ENCODE measurements around the gene IMPA2. TPM values are rescaled to one million over a fixed set of nuclear protein-coding genes. Genes with fewer than 3 reads are reported as not detected.
"Not testable (repeated sequence)": the region's sequence is repeated elsewhere in the genome, so short reads cannot be mapped to it uniquely, and the experiment has no call there.

The IMPA2 gene
- polyA plus RNA-seq, 1 donor, result 34.8 TPM

DNA sequence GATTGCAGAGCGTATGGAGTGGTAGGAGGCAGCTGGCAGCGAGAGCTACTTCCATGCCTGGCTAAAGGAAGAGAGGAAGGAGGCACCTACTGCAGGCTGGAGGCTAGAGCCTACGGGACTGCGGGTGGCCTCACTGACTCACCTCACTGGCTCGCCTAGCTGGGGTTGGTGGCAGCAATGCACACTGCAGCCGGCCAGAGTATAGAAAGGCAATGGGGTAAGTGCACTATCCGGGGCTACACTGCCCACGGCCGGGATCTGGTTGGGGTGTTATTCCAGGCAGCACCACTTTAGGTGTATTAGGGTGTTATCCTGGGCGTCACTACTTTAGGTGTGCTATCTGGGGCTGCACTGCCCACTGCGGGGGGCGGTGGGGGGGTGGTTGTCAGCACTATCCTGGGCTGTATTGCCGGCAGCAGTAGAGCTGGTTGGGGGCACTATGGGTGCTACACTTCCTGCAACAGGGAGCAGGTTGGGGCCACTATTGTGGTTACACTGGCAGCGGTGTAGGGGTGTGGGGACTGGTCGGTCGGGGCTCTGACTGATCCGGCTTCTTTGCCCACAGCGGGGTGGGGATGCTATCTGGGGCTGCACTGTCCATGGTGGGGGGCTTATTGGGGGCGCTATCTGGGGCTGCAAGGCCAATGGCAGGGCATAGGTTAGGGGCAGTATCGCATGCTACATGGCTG, 79.0 kb downstream of the IMPA2 start:
- no CpG with 5 or more reads among the region's 20 CpGs for WGBS (ENCODE audit: insufficient coverage, low lambda C conversion rate)
- DNase-seq, result no peak
- H3K27me3 ChIP-seq (ENCODE audit: control insufficient read depth, insufficient read depth, low read length), result no peaks in the 10 kb centered on the region

GRCh38 chr18:12061685-12062084, 80.4 kb downstream of the IMPA2 start:
- H3K27ac ChIP-seq (ENCODE audit: low read length), result no peak overlapping the region
- H3K9me3 ChIP-seq (ENCODE audit: control insufficient read depth, low read depth, low read length), result no peaks in the 10 kb centered on the region
- no peaks in the 10 kb centered on the region for H3K4me1 ChIP-seq (ENCODE audit: control insufficient read depth, insufficient read depth, low read length)
- no CpG with 5 or more reads among the region's 14 CpGs for WGBS (ENCODE audit: insufficient coverage, low lambda C conversion rate)
- H3K36me3 ChIP-seq (ENCODE audit: control insufficient read depth, insufficient read depth, low read length), result no peaks in the 10 kb centered on the region
- H3K4me3 ChIP-seq (ENCODE audit: low read length), result no peak overlapping the region
- DNase-seq, result no peak
- H3K27me3 ChIP-seq (ENCODE audit: control insufficient read depth, insufficient read depth, low read length), result no peaks in the 10 kb centered on the region

More for the DNA sequence above, 79.0 kb downstream of the IMPA2 start:
- H3K9me3 ChIP-seq (ENCODE audit: control insufficient read depth, low read depth, low read length), result no peaks in the 10 kb centered on the region
- no peaks in the 10 kb centered on the region for H3K36me3 ChIP-seq (ENCODE audit: control insufficient read depth, insufficient read depth, low read length)
- no peak overlapping the region for H3K4me3 ChIP-seq (ENCODE audit: low read length)
- H3K4me1 ChIP-seq (ENCODE audit: control insufficient read depth, insufficient read depth, low read length), result no peaks in the 10 kb centered on the region
- no peak overlapping the region for H3K27ac ChIP-seq (ENCODE audit: low read length)

DNA sequence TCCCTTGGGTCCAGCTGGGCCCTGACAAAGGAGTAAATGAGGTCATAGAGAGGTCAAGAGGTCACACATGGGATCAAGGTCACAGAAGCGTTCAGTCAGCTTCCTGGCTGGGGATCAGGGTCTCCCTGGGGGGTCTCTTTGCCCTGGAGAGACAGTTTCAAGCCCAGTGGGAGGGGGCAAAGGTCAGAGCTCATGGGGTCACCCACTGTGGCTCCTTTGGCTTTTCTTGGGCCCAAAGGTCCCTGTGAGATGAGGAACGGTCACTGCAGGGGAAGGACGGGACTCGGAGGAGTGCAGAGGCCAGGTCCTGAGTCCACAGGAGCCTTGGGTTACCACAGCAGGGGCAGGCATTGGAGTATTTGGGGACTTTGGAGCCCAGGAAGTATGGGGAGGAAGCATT, 81.7 kb downstream of the IMPA2 start:
- Histone ChIP-seq H3K36me3 (ENCODE audit: control insufficient read depth, insufficient read depth, low read length) (no peaks in the 10 kb centered on the region), H3K27ac (ENCODE audit: low read length) (no peak overlapping the region), H3K27me3 (ENCODE audit: control insufficient read depth, insufficient read depth, low read length) (no peaks in the 10 kb centered on the region), H3K9me3 (ENCODE audit: control insufficient read depth, low read depth, low read length) (peaks cover 8% of the 10 kb centered on the region), H3K4me1 (ENCODE audit: control insufficient read depth, insufficient read depth, low read length) (no peaks in the 10 kb centered on the region), H3K4me3 (ENCODE audit: low read length) (no peak overlapping the region)
- WGBS (ENCODE audit: insufficient coverage, low lambda C conversion rate), result no CpG with 5 or more reads among the region's 4 CpGs
- DNase-seq, result no peak

- WGBS (ENCODE audit: insufficient coverage, low lambda C conversion rate), result no CpG with 5 or more reads among the region's 7 CpGs
- no peaks in the 10 kb centered on the region for H3K27me3 ChIP-seq (ENCODE audit: control insufficient read depth, insufficient read depth, low read length)
- H3K4me1 ChIP-seq (ENCODE audit: control insufficient read depth, insufficient read depth, low read length), result no peaks in the 10 kb centered on the region
Observed at GRCh38 chr18:12064086-12064763, 82.9 kb downstream of the IMPA2 start.

DNA sequence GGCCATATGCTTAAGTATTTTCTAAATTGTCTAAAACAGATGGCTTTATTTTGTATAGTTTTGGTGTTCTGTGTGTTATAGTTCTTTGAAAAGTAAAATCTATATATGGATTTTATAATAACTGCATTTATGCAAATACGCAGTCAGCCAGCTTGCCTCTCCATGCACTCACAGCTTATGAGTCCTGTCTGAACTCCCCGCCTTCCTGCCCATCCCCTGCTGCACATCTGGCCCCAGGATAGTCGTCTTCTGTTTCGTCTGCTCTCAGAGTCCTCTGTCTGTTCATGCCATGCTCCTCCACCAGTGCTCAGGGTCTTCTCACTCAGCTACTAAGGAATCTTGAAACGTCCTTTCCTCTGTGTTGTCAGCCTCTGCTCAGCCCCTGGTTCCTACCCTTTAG, 84.1 kb downstream of the IMPA2 start:
- no CpG with 5 or more reads among the region's 5 CpGs for WGBS (ENCODE audit: insufficient coverage, low lambda C conversion rate)
- DNase-seq, result no peak
- H3K27ac ChIP-seq (ENCODE audit: low read length), result no peak overlapping the region
- no peak overlapping the region for H3K4me3 ChIP-seq (ENCODE audit: low read length)
- H3K9me3 ChIP-seq (ENCODE audit: control insufficient read depth, low read depth, low read length), result peaks cover 8% of the 10 kb centered on the region
- H3K36me3 ChIP-seq (ENCODE audit: control insufficient read depth, insufficient read depth, low read length), result no peaks in the 10 kb centered on the region
- no peaks in the 10 kb centered on the region for H3K27me3 ChIP-seq (ENCODE audit: control insufficient read depth, insufficient read depth, low read length)
- H3K4me1 ChIP-seq (ENCODE audit: control insufficient read depth, insufficient read depth, low read length), result no peaks in the 10 kb centered on the region

More at GRCh38 chr18:12064086-12064763, 82.9 kb downstream of the IMPA2 start:
- H3K36me3 ChIP-seq (ENCODE audit: control insufficient read depth, insufficient read depth, low read length), result no peaks in the 10 kb centered on the region
- no peak for DNase-seq
- H3K27ac ChIP-seq (ENCODE audit: low read length), result no peak overlapping the region
- H3K9me3 ChIP-seq (ENCODE audit: control insufficient read depth, low read depth, low read length), result peaks cover 8% of the 10 kb centered on the region
- no peak overlapping the region for H3K4me3 ChIP-seq (ENCODE audit: low read length)

GRCh38 chr18:12066910-12067511, 85.7 kb downstream of the IMPA2 start:
- WGBS (ENCODE audit: insufficient coverage, low lambda C conversion rate), result no CpG with 5 or more reads among the region's 47 CpGs
- no peaks in the 10 kb centered on the region for H3K27me3 ChIP-seq (ENCODE audit: control insufficient read depth, insufficient read depth, low read length)
- H3K27ac ChIP-seq (ENCODE audit: low read length), result no peak overlapping the region
- H3K4me1 ChIP-seq (ENCODE audit: control insufficient read depth, insufficient read depth, low read length), result no peaks in the 10 kb centered on the region
- no peak for DNase-seq
- no peak overlapping the region for H3K4me3 ChIP-seq (ENCODE audit: low read length)
- H3K9me3 ChIP-seq (ENCODE audit: control insufficient read depth, low read depth, low read length), result peaks cover 8% of the 10 kb centered on the region
- H3K36me3 ChIP-seq (ENCODE audit: control insufficient read depth, insufficient read depth, low read length), result no peaks in the 10 kb centered on the region

- H3K4me1 ChIP-seq (ENCODE audit: control insufficient read depth, insufficient read depth, low read length), result no peaks in the 10 kb centered on the region
- peaks cover 8% of the 10 kb centered on the region for H3K9me3 ChIP-seq (ENCODE audit: control insufficient read depth, low read depth, low read length)
- H3K4me3 ChIP-seq (ENCODE audit: low read length), result no peak overlapping the region
- H3K36me3 ChIP-seq (ENCODE audit: control insufficient read depth, insufficient read depth, low read length), result no peaks in the 10 kb centered on the region
- WGBS (ENCODE audit: insufficient coverage, low lambda C conversion rate), result no CpG with 5 or more reads among the region's 26 CpGs
- H3K27me3 ChIP-seq (ENCODE audit: control insufficient read depth, insufficient read depth, low read length), result no peaks in the 10 kb centered on the region
- no peak overlapping the region for H3K27ac ChIP-seq (ENCODE audit: low read length)
- no peak for DNase-seq
Observed at GRCh38 chr18:12067671-12068070, 86.4 kb downstream of the IMPA2 start.

- not testable (repeated sequence) for H3K27me3 ChIP-seq (ENCODE audit: control insufficient read depth, insufficient read depth, low read length); H3K27ac ChIP-seq (ENCODE audit: low read length); H3K9me3 ChIP-seq (ENCODE audit: control insufficient read depth, low read depth, low read length); DNase-seq; H3K4me3 ChIP-seq (ENCODE audit: low read length); H3K36me3 ChIP-seq (ENCODE audit: control insufficient read depth, insufficient read depth, low read length); H3K4me1 ChIP-seq (ENCODE audit: control insufficient read depth, insufficient read depth, low read length)
- 93% methylated on average over 2 of the region's 44 CpGs for WGBS (ENCODE audit: insufficient coverage, low lambda C conversion rate)
Observed at GRCh38 chr18:12068316-12068949, 87.1 kb downstream of the IMPA2 start.

DNA sequence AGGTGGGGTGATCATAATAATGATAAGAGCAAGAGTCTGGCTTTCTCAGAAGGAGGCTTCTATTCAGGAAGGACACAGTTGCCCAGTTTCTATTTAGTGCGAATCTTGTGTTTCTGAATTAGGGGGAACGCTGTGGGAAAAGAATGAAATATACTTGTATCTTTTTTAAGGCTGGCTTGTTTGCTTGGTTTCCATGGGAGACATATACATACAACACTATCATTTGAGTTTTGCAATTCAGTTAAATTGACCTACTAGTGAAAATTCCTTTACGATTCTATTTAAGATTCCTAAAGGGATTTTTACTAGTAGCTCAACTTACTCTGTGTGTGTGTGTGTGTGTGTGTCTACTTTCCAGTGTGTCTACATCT, 87.6 kb downstream of the IMPA2 start:
- Histone ChIP-seq H3K9me3 (ENCODE audit: control insufficient read depth, low read depth, low read length) (peaks cover 8% of the 10 kb centered on the region), H3K4me3 (ENCODE audit: low read length) (no peak overlapping the region), H3K4me1 (ENCODE audit: control insufficient read depth, insufficient read depth, low read length) (no peaks in the 10 kb centered on the region), H3K27me3 (ENCODE audit: control insufficient read depth, insufficient read depth, low read length) (no peaks in the 10 kb centered on the region), H3K27ac (ENCODE audit: low read length) (no peak overlapping the region), H3K36me3 (ENCODE audit: control insufficient read depth, insufficient read depth, low read length) (no peaks in the 10 kb centered on the region)
- DNase-seq, result no peak
- WGBS (ENCODE audit: insufficient coverage, low lambda C conversion rate), result no CpG with 5 or more reads among the region's 3 CpGs

DNA sequence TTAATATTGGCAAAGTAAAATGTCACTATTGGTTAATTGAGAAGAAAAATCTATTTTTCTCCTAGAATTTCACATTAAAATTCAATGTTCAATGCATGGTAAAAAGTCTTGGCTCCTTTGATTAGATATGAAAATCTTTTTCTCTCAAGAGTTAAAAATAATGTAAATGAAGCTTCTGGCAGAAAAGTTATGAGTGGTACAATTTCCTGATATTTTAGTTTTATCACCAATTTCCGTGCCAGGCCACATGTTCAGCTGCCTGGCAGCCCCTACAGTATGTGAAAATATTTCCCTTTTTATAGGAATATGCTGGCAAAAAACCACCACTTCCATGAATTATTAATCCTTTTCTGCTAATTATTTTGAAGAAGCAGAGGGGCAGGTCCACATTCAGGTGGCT, 89.8 kb downstream of the IMPA2 start:
- not testable (repeated sequence) for H3K27me3 ChIP-seq (ENCODE audit: control insufficient read depth, insufficient read depth, low read length); H3K4me1 ChIP-seq (ENCODE audit: control insufficient read depth, insufficient read depth, low read length); H3K27ac ChIP-seq (ENCODE audit: low read length); DNase-seq; H3K36me3 ChIP-seq (ENCODE audit: control insufficient read depth, insufficient read depth, low read length); H3K4me3 ChIP-seq (ENCODE audit: low read length); H3K9me3 ChIP-seq (ENCODE audit: control insufficient read depth, low read depth, low read length)
- no CpG with 5 or more reads among the region's 1 CpG for WGBS (ENCODE audit: insufficient coverage, low lambda C conversion rate)
